ENCODE results near the gene LRP6.

Gene LRP6

GRCh38 chr12:12214635-12215131, 52.2 kb downstream of the LRP6 start:
- H3K4me3 ChIP-seq (ENCODE audit: low read length) = no peak overlapping the region
- DNase-seq (ENCODE audit: low read depth) = peak; percentile 52
- no peak for TF ChIP-seq CTCF (IDR thresholded peaks at IDR 0.05; ENCODE audit: insufficient read depth, low read depth, low read length, missing control alignments)

- no peak for DNase-seq (ENCODE audit: low read depth)
- no peak overlapping the region for H3K4me3 ChIP-seq (ENCODE audit: low read length)
- no peak for TF ChIP-seq CTCF (IDR thresholded peaks at IDR 0.05; ENCODE audit: insufficient read depth, low read depth, low read length, missing control alignments)
Measured at GRCh38 chr12:12214201-12214600, 52.6 kb downstream of the LRP6 start.

GRCh38 chr12:12212769-12213168, 54.1 kb downstream of the LRP6 start:
- no peak for TF ChIP-seq CTCF (IDR thresholded peaks at IDR 0.05; ENCODE audit: insufficient read depth, low read depth, low read length, missing control alignments)
- no peak overlapping the region for H3K4me3 ChIP-seq (ENCODE audit: low read length)
- DNase-seq (ENCODE audit: low read depth) = peak; percentile 45

DNA sequence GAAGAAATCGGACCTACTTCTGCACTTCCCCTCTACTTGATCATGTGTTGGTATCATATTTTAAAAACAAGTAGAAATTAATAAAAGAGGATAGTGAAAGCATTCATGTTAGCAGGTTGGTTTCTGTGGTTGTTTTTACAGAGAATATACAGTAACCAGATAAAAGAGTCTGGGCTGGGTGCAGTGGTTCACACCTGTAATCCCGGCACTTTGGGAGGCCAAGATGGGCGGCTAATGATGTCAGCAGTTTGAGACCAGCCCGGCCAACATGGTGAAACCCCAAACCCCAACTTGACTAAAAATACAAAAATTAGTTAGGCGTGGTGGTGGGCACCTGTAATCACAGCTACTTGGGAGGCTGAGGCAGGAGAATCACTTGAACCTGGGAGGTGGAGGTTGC, 55.9 kb downstream of the LRP6 start:
- TF ChIP-seq CTCF (IDR thresholded peaks at IDR 0.05; ENCODE audit: insufficient read depth, low read depth, low read length, missing control alignments) = no peak
- no peak for DNase-seq (ENCODE audit: low read depth)
- no peak overlapping the region for H3K4me3 ChIP-seq (ENCODE audit: low read length)

- DNase-seq (ENCODE audit: low read depth) = no peak
- TF ChIP-seq CTCF (IDR thresholded peaks at IDR 0.05; ENCODE audit: insufficient read depth, low read depth, low read length, missing control alignments) = no peak
- no peak overlapping the region for H3K4me3 ChIP-seq (ENCODE audit: low read length)
Measured at GRCh38 chr12:12210416-12210815, 56.4 kb downstream of the LRP6 start.

DNA sequence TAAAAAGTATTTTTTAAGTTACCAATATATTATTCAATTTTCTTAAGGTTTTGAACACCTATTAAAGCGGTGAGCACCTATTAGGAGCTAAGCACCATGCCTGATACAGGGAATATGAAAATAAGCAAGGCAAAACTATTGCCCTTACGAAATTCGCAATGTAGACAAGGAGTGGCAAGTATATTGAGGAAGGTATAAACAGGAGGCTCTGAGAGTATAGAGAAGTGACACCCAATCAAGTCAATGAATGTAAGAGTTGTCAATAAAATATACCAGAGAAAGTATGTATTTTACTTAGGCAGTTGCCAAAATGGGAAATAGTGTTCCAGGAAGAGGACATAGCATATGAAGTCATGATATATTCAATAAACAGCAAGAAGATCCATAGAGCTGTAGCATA, 57.2 kb downstream of the LRP6 start:
- TF ChIP-seq CTCF (IDR thresholded peaks at IDR 0.05; ENCODE audit: insufficient read depth, low read depth, low read length, missing control alignments) = no peak
- no peak overlapping the region for H3K4me3 ChIP-seq (ENCODE audit: low read length)
- no peak for DNase-seq (ENCODE audit: low read depth)

DNA sequence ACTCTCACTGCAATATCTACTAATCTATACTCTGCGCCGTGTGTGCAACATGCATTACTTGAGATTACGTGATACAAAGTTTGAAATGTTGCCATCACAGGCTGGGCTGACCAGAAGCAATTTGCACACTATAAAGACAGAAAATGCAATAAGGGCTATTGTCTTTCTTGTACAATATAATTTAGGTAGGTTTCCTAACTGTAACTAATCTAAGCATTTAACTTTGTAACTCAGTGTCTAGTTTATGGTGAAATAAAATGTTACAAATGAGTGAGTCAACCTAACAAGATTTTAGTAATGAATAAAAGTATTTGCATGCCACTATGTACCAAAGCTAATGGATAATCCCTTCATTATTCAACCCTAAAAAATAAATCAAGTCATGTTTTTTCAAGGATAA, 57.8 kb downstream of the LRP6 start:
- no peak for DNase-seq (ENCODE audit: low read depth)
- no peak for TF ChIP-seq CTCF (IDR thresholded peaks at IDR 0.05; ENCODE audit: insufficient read depth, low read depth, low read length, missing control alignments)
- H3K4me3 ChIP-seq (ENCODE audit: low read length) = no peak overlapping the region

All from epithelial cell of esophagus (primary cell).